Suprapubic skin (tissue), 4 donors: ENCODE results near the gene CPTP.

ENCODE experiments used
- EP300 ChIP-seq: sonication (generic); formaldehyde crosslinking; IDR thresholded peaks from one replicate; pipeline ENCODE4 v1.6.1; 2017; ENCODE audit warnings: antibody characterized with exemption
- POLR2A ChIP-seq, 2 donors: fragments of 450-650 bp; IDR thresholded peaks; one replicate each; pipeline ENCODE4 v1.6.1; 2017; ENCODE audit warnings: antibody characterized with exemption in 2 of 2, mild to moderate bottlenecking in 2 of 2, moderate library complexity in 2 of 2
- POLR2AphosphoS5 ChIP-seq, 3 donors: sonication (generic); formaldehyde crosslinking; IDR thresholded peaks; one replicate each; pipeline ENCODE4 v1.6.1; 2017; ENCODE audit warnings: antibody characterized with exemption in 3 of 3
- TF ChIP-seq, protein P1 (sequence below), 2 donors: fragments of 200-600 bp in 1 of 2; fragments of 450-650 bp in 1 of 2; sonication (generic) in 1 of 2; IDR thresholded peaks; one replicate each; pipeline ENCODE4 v1.5.1; 2016 to 2019; ENCODE audit warnings: antibody characterized with exemption in 2 of 2, mild to moderate bottlenecking in 1 of 2, moderate library complexity in 1 of 2

DNA sequence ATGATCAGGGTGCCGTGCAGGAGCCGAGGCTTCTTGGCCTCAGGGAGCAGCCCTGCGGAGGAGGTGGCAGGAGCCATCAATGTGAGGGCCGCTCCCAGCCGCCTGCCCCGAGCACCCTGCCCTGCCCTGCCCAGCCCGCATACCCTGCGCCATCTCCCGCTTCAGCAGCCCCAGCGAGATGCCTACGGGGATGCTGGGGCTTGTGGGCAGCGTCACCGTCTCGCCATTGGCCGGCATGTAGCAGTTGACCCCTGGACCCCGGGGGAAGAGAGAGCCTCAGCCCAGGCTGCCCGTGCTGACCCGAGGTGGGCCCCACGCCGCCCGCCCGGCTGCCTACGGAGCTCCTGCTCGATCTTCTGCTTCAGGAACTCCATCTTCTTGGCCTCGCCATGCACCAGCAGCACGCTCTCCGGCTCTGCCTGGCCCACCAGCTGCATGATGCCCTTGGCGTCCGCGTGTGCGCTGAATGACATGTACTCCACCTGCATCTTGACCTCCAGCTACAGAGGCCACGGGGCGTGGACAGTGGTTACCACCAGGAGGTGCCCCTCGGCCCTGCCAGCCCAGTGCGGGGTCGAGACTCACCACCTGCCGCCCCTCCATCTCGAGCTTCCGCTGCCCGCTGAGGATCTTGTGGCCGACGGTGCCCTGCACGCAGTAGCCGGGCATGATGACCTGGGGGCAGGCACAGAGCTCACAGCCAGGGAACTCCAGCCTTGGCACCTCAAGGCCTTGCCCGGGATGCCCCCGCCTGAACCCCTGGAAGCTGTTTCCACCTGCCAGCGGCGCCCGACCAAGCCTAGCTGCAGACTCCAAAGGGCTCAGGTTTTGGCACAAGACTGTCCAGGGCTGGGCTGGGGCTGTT is 11.9 kb upstream of the CPTP start:
- TF ChIP-seq, protein P1, sequence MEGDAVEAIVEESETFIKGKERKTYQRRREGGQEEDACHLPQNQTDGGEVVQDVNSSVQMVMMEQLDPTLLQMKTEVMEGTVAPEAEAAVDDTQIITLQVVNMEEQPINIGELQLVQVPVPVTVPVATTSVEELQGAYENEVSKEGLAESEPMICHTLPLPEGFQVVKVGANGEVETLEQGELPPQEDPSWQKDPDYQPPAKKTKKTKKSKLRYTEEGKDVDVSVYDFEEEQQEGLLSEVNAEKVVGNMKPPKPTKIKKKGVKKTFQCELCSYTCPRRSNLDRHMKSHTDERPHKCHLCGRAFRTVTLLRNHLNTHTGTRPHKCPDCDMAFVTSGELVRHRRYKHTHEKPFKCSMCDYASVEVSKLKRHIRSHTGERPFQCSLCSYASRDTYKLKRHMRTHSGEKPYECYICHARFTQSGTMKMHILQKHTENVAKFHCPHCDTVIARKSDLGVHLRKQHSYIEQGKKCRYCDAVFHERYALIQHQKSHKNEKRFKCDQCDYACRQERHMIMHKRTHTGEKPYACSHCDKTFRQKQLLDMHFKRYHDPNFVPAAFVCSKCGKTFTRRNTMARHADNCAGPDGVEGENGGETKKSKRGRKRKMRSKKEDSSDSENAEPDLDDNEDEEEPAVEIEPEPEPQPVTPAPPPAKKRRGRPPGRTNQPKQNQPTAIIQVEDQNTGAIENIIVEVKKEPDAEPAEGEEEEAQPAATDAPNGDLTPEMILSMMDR (IDR thresholded peaks at IDR 0.05), result no peak
- no peak for TF ChIP-seq POLR2AphosphoS5 (IDR thresholded peaks at IDR 0.05)
- TF ChIP-seq POLR2A (IDR thresholded peaks at IDR 0.05), result no peak
- TF ChIP-seq EP300, result no peak
